Mesenchymal stem cell (in vitro differentiated cells and primary cell): ENCODE data around the gene AMZ1.
"Not testable (repeated sequence)": the region's sequence is repeated elsewhere in the genome, so short reads cannot be mapped to it uniquely, and the experiment has no call there.

Experiments used
- DNase-seq: peaks from one replicate; pipeline ENCODE4 v3.0.0-alpha.2; 2013
- H2AFZ ChIP-seq: one replicate; pipeline ENCODE4 v1.6.1; 2013; ENCODE audit warnings: low read depth, mild to moderate bottlenecking, control low read depth, inconsistent platforms, low read length, moderate library complexity
- H2AK5ac ChIP-seq: 2 replicates; pipeline ENCODE4 v1.6.1; 2013; ENCODE audit warnings: low read length, moderate library complexity, mild to moderate bottlenecking, inconsistent platforms; ENCODE audit not compliant: severe bottlenecking
- H2BK120ac ChIP-seq: one replicate; pipeline ENCODE4 v1.6.1; 2013; ENCODE audit warnings: low read depth, mild to moderate bottlenecking, inconsistent platforms, low read length, moderate library complexity
- H2BK12ac ChIP-seq, 2 experiments: one replicate each; pipeline ENCODE4 v1.6.1; 2013; ENCODE audit warnings: inconsistent platforms in 2 of 2, low read length in 2 of 2, mild to moderate bottlenecking in 2 of 2, moderate library complexity in 2 of 2, control low read depth in 1 of 2
- H2BK15ac ChIP-seq: one replicate; pipeline ENCODE4 v1.6.1; 2013; ENCODE audit warnings: mild to moderate bottlenecking, low read depth, inconsistent platforms; ENCODE audit not compliant: poor library complexity, severe bottlenecking
- H2BK5ac ChIP-seq: 2 replicates; pipeline ENCODE4 v1.6.1; 2013; ENCODE audit warnings: low read depth, mild to moderate bottlenecking, low read length, control low read depth, inconsistent platforms; ENCODE audit not compliant: poor library complexity, severe bottlenecking
- H3K14ac ChIP-seq, 2 experiments: one replicate each; pipeline ENCODE4 v1.6.1; 2013; ENCODE audit warnings: inconsistent platforms in 2 of 2, low read length in 2 of 2, control low read depth in 1 of 2, mild to moderate bottlenecking in 1 of 2, moderate library complexity in 1 of 2
- H3K18ac ChIP-seq, 2 experiments: one replicate each; pipeline ENCODE4 v1.6.1; 2013; ENCODE audit warnings: inconsistent platforms in 2 of 2, low read length in 2 of 2, control low read depth in 1 of 2, low read depth in 1 of 2, mild to moderate bottlenecking in 1 of 2
- H3K23ac ChIP-seq, 2 experiments: one replicate each; pipeline ENCODE4 v1.6.1; 2013; ENCODE audit warnings: inconsistent platforms in 2 of 2, low read length in 2 of 2, mild to moderate bottlenecking in 2 of 2, moderate library complexity in 2 of 2, control low read depth in 1 of 2
- H3K27ac ChIP-seq: 2 replicates; pipeline ENCODE4 v1.5.1; 2013; ENCODE audit warnings: mild to moderate bottlenecking, moderate library complexity, low read length, control low read depth, inconsistent platforms; ENCODE audit not compliant: poor library complexity, severe bottlenecking
- H3K27me3 ChIP-seq, 2 experiments: 2 replicates each; pipeline versions ENCODE4 v1.6.1 to v1.7.0; 2013; ENCODE audit warnings: low read length in 2 of 2, mild to moderate bottlenecking in 2 of 2, moderate library complexity in 2 of 2, control low read depth in 1 of 2, inconsistent platforms in 1 of 2; ENCODE audit not compliant: control insufficient read depth in 1 of 2, insufficient read depth in 1 of 2
- H3K36me3 ChIP-seq, 2 experiments: 2 replicates each; pipeline versions ENCODE4 v1.6.1 to v1.7.0; 2013; ENCODE audit warnings: low read length in 2 of 2, control low read depth in 1 of 2, inconsistent platforms in 1 of 2, low read depth in 1 of 2, mild to moderate bottlenecking in 1 of 2; ENCODE audit not compliant: insufficient read depth in 2 of 2, control insufficient read depth in 1 of 2
- H3K4ac ChIP-seq, 2 experiments: one replicate each; pipeline ENCODE4 v1.6.1; 2013; ENCODE audit warnings: inconsistent platforms in 2 of 2, low read length in 2 of 2, mild to moderate bottlenecking in 2 of 2, moderate library complexity in 2 of 2, control low read depth in 1 of 2, low read depth in 1 of 2
- H3K4me1 ChIP-seq: 2 replicates; pipeline ENCODE4 v1.6.1; 2013; ENCODE audit warnings: low read depth, low read length, control low read depth; ENCODE audit not compliant: control insufficient read depth, insufficient read depth
- H3K4me2 ChIP-seq: 2 replicates; pipeline ENCODE4 v1.6.1; 2013; ENCODE audit warnings: low read length, mild to moderate bottlenecking, inconsistent platforms; ENCODE audit not compliant: poor library complexity, severe bottlenecking
- H3K4me3 ChIP-seq, 2 experiments: 2 replicates each; pipeline versions ENCODE4 v1.5.1 to v1.7.0; 2013; ENCODE audit warnings: low read length in 2 of 2, mild to moderate bottlenecking in 2 of 2, control low read depth in 1 of 2, low read depth in 1 of 2; ENCODE audit not compliant: insufficient read depth in 1 of 2
- H3K79me1 ChIP-seq: replicated peaks from 2 replicates; pipeline ENCODE4 v1.6.1; 2013; ENCODE audit warnings: mild to moderate bottlenecking, control low read depth, low read length, inconsistent platforms; ENCODE audit not compliant: poor library complexity, severe bottlenecking
- H3K9ac ChIP-seq: 2 replicates; pipeline ENCODE4 v1.7.0; 2013; ENCODE audit warnings: mild to moderate bottlenecking, low read length, moderate library complexity
- H3K9me3 ChIP-seq: 2 replicates; pipeline ENCODE4 v1.7.0; 2013; ENCODE audit warnings: mild to moderate bottlenecking, low read length; ENCODE audit not compliant: control insufficient read depth
- H4K8ac ChIP-seq: one replicate; pipeline ENCODE4 v1.6.1; 2013; ENCODE audit warnings: inconsistent platforms, mild to moderate bottlenecking, low read length, moderate library complexity
- H4K91ac ChIP-seq: one replicate; pipeline ENCODE4 v1.6.1; 2013; ENCODE audit warnings: mild to moderate bottlenecking, low read length, inconsistent platforms
- WGBS: methylation state at CpG from one replicate; pipeline ENCODE4 v1.1.7; 2013; ENCODE audit warnings: mixed read lengths; 5-methylcytosine and 5-hydroxymethylcytosine counted together

The AMZ1 gene

GRCh38 chr7:2668401-2668800 lies 19.6 kb upstream of the AMZ1 start:
- Histone ChIP-seq H4K8ac (peak overlapping the region; percentile 25), H3K4me2 (no peak overlapping the region), H3K14ac (peak overlapping the region in 1 of 2 experiments; percentile 29), H3K18ac (no peak overlapping the region), H3K9me3 (peaks cover 5% of the 10 kb centered on the region), H3K23ac (peak overlapping the region in 1 of 2 experiments; percentile 57), H2BK12ac (peak overlapping the region in 1 of 2 experiments; percentile 67), H3K9ac (no peak overlapping the region), H3K27me3 (peaks cover 0 to 41% of the 10 kb centered on the region in 2 experiments), H2BK120ac (no peak overlapping the region), H2AK5ac (no peak overlapping the region), H3K36me3 (peaks cover 0 to 16% of the 10 kb centered on the region in 2 experiments), H3K4ac (no peak overlapping the region), H3K4me3 (no peak overlapping the region), H2AFZ (no peak overlapping the region), H3K27ac (no peak overlapping the region), H4K91ac (no peak overlapping the region), H3K4me1 (peaks cover 30% of the 10 kb centered on the region), H2BK15ac (no peak overlapping the region), H3K79me1 (peaks cover 3% of the 10 kb centered on the region), H2BK5ac (no peak overlapping the region)
- 35% methylated on average over 6 of the region's 6 CpGs for WGBS
- DNase-seq = peak; percentile 95

DNA sequence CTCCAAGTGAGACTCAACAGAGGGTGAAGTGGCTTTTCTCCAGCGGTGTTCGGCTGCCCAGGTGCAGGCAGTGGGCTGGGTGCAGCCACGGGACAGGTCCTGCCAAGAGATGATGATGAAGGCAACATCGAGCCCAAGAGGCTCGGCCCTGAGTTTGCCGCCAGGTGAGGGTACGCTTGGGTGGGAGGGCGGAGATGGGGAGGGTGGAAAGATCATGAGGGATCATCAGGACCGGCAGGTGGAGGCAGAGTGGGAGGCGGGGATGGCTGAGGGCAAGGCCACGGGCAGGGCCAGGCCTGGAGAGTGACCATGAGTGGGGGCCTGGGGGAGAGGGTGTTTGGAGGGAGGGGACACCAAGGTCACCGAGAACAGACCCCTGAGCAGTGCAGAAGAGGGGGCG lies 17.8 kb upstream of the AMZ1 start:
- Histone ChIP-seq H3K9ac (no peak overlapping the region), H2BK15ac (peak overlapping the region; percentile 53), H4K91ac (no peak overlapping the region), H3K27ac (no peak overlapping the region), H2BK5ac (no peak overlapping the region), H3K23ac (peak overlapping the region in 1 of 2 experiments; percentile 17), H2BK12ac (no peak overlapping the region), H3K9me3 (peaks cover 9% of the 10 kb centered on the region), H3K18ac (no peak overlapping the region), H4K8ac (no peak overlapping the region), H3K79me1 (no peaks in the 10 kb centered on the region), H3K14ac (no peak overlapping the region), H2AK5ac (no peak overlapping the region), H3K36me3 (peaks cover 0 to 7% of the 10 kb centered on the region in 2 experiments), H3K27me3 (peaks cover 0 to 41% of the 10 kb centered on the region in 2 experiments), H3K4me1 (peaks cover 23% of the 10 kb centered on the region), H2BK120ac (no peak overlapping the region), H3K4me2 (no peak overlapping the region), H3K4me3 (no peak overlapping the region), H3K4ac (no peak overlapping the region), H2AFZ (no peak overlapping the region)
- DNase-seq = no peak
- WGBS = 85% methylated on average over 13 of the region's 13 CpGs

DNA sequence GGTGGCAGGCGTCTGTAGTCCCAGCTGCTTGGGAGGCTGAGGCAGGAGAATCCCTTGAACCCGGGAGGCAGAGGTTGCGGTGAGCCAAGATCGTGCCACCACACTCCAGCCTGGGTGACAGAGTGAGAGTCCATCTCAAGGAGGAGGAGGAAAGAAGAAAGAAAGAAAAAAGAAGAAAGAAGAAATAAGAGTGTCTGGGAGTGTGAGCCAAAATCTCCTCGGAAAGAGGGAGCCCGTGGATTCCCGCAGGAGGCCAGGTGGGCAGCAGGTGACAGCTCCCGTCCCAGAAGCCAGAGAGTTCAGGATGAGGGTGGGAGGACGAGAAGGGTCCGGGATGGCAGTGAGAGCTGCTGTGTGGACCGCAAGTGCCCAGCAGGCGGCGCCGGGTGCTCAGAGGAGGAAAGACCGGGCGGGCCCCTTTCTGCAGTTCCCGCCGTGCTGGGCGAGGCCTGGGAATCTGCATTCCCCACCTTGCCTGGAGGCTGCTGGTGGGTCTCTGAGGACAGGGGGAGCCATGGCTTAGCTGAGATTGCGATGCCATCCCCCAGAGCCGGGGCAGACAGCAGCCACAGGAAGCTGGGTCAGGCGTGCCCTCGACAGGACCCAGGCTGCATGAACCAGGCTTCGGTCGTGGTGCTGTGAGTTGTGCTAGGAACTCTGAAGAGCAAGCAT lies 17.1 kb upstream of the AMZ1 start:
- Histone ChIP-seq H4K91ac (no peak overlapping the region), H2BK5ac (no peak overlapping the region), H3K4me2 (no peak overlapping the region), H4K8ac (no peak overlapping the region), H2AK5ac (no peak overlapping the region), H3K79me1 (no peaks in the 10 kb centered on the region), H3K9ac (no peak overlapping the region), H3K36me3 (peaks cover 0 to under 1% of the 10 kb centered on the region in 2 experiments), H3K23ac (no peak overlapping the region), H2BK15ac (no peak overlapping the region), H3K14ac (no peak overlapping the region), H3K9me3 (peaks cover 12% of the 10 kb centered on the region), H3K18ac (peak overlapping the region in 1 of 2 experiments; percentile 18), H3K4ac (no peak overlapping the region), H3K4me3 (no peak overlapping the region), H2BK12ac (no peak overlapping the region), H3K27ac (no peak overlapping the region), H3K27me3 (peaks cover 0 to 35% of the 10 kb centered on the region in 2 experiments), H2BK120ac (no peak overlapping the region), H2AFZ (no peak overlapping the region), H3K4me1 (peaks cover 19% of the 10 kb centered on the region)
- peak; percentile 65 for DNase-seq
- WGBS = 28% methylated on average over 25 of the region's 25 CpGs

- H3K4me3 ChIP-seq, H2BK15ac ChIP-seq, H4K91ac ChIP-seq, H2BK120ac ChIP-seq, H3K9me3 ChIP-seq, H3K9ac ChIP-seq, H3K4me2 ChIP-seq, H2AK5ac ChIP-seq, H3K27ac ChIP-seq, H3K4ac ChIP-seq, H3K36me3 ChIP-seq, H2AFZ ChIP-seq, H3K4me1 ChIP-seq, DNase-seq, H2BK12ac ChIP-seq, H3K79me1 ChIP-seq, H3K23ac ChIP-seq, H4K8ac ChIP-seq, H3K18ac ChIP-seq, H3K14ac ChIP-seq, H2BK5ac ChIP-seq: not testable (repeated sequence)
- H3K27me3 ChIP-seq = peaks cover 0 to 17% of the 10 kb centered on the region in 2 experiments
- 100% methylated on average over 2 of the region's 6 CpGs for WGBS
These were observed 14.8 kb upstream of the AMZ1 start for GRCh38 chr7:2673214-2673613.
